Adipocyte (in vitro differentiated cells): ENCODE results near the gene DQX1.

Experiments used
- DNase-seq: peaks from one replicate; pipeline ENCODE4 v3.0.0-alpha.2; 2015; ENCODE audit warnings: low read depth
- H3K27me3 ChIP-seq: replicated peaks from 2 replicates; pipeline ENCODE4 v1.7.0; 2013; ENCODE audit warnings: mild to moderate bottlenecking, low read length, moderate library complexity; ENCODE audit not compliant: control insufficient read depth, insufficient read depth
- H3K36me3 ChIP-seq: 2 replicates; pipeline ENCODE4 v1.7.0; 2013; ENCODE audit warnings: low read length, mild to moderate bottlenecking, moderate library complexity; ENCODE audit not compliant: control insufficient read depth, insufficient read depth, severe bottlenecking
- H3K4me1 ChIP-seq: 2 replicates; pipeline ENCODE4 v1.7.0; 2013; ENCODE audit warnings: mild to moderate bottlenecking, low read length, moderate library complexity; ENCODE audit not compliant: control insufficient read depth, insufficient read depth
- H3K4me3 ChIP-seq: 2 replicates; pipeline ENCODE4 v1.7.0; 2013; ENCODE audit warnings: mild to moderate bottlenecking, low read length, moderate library complexity
- H3K9ac ChIP-seq: 2 replicates; pipeline ENCODE4 v1.7.0; 2013; ENCODE audit warnings: mild to moderate bottlenecking, low read length, moderate library complexity
- H3K9me3 ChIP-seq: 2 replicates; pipeline ENCODE4 v1.7.0; 2013; ENCODE audit warnings: mild to moderate bottlenecking, low read length, moderate library complexity; ENCODE audit not compliant: control insufficient read depth

DQX1 gene

DNA sequence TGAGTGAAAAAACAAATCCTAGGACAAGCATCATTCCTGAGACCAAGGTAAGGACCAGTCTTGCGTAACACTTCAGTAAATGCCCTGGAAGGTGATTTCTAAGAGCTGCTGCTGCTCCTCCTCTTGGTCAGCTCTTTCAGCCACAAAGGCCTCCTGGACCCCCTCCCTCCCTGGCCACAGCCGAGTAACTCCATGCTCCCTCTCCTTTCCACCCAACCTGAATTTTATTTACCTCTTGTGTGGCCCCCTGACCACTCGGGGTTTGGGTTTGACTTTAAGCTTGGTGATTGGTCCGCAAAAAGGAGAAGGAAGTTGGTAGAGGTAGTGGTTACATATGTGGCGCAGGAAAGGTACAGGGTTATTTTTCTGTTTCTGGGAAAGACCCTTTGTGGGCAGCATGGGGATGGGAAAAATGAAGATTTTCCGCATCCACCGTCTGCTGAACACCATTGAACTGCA is 12.9 kb upstream of the DQX1 start:
- no peak overlapping the region for H3K9ac ChIP-seq
- no peaks in the 10 kb centered on the region for H3K27me3 ChIP-seq
- no peaks in the 10 kb centered on the region for H3K36me3 ChIP-seq
- H3K9me3 ChIP-seq, result no peaks in the 10 kb centered on the region
- peaks cover 6% of the 10 kb centered on the region for H3K4me1 ChIP-seq
- no peak for DNase-seq
- no peak overlapping the region for H3K4me3 ChIP-seq

DNA sequence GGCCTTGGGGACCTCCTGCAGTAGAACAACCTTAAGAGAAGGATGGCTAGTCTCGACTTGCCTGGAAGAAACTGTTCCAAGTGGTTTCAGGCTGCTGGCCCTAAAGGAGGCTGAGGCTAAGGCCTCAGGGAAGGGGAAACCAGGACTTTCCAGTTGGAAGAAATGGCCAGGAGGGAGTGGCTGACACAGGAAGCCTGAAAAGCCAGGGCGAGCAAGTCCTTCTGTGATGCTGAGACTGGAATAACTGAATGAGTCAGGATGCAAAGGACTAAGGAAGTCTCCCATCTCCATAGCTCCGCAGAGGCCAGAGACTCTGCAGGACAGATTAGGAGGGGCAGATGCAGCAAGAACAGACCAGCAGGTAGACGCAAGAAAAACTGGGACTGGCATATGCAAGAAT is 11.1 kb upstream of the DQX1 start:
- no peak for DNase-seq
- peaks cover 6% of the 10 kb centered on the region for H3K4me1 ChIP-seq
- no peaks in the 10 kb centered on the region for H3K27me3 ChIP-seq
- no peaks in the 10 kb centered on the region for H3K9me3 ChIP-seq
- no peak overlapping the region for H3K9ac ChIP-seq
- no peak overlapping the region for H3K4me3 ChIP-seq
- peaks cover 14% of the 10 kb centered on the region for H3K36me3 ChIP-seq

DNA sequence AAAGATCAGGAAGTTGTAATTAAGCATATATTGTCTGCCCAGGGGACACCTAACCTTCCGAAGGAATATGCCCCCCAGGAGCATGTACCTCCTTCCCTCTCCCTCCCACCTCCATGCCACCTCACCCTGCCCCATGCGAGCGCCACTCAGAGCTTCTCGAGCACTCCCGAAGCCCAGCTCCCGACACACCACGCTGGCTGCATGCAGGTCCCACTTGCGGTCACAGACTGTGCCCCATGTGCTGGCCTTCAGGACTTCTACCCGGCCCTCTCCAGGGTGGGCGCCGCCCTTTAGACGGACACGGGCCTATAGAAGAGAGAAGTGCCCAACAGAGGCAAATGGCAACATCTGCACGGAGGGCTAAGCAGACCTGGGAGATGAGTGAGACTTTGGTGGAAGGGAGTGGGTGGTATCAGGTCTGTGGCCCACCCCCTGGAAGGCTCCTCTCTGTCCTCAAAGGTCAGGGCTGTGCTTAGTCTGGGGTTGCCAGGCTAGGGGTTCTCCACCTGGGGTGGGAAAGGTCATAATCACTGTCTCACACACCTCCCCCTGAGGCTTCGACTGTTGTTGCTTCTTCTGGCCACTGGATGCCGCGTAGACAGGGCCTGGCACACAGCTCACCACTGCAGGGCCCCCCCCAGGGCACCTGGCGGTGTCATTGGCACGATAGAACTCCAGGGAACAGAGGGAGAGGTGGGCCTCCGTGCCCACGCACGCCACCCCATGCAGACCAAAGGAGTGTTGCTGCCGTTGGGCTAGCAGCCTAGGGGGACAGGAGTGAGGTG is 10.3 kb upstream of the DQX1 start:
- DNase-seq, result no peak
- H3K4me3 ChIP-seq, result no peak overlapping the region
- H3K4me1 ChIP-seq, result peaks cover 11% of the 10 kb centered on the region
- H3K9me3 ChIP-seq, result no peaks in the 10 kb centered on the region
- H3K9ac ChIP-seq, result no peak overlapping the region
- H3K27me3 ChIP-seq, result no peaks in the 10 kb centered on the region
- peaks cover 14% of the 10 kb centered on the region for H3K36me3 ChIP-seq

DNA sequence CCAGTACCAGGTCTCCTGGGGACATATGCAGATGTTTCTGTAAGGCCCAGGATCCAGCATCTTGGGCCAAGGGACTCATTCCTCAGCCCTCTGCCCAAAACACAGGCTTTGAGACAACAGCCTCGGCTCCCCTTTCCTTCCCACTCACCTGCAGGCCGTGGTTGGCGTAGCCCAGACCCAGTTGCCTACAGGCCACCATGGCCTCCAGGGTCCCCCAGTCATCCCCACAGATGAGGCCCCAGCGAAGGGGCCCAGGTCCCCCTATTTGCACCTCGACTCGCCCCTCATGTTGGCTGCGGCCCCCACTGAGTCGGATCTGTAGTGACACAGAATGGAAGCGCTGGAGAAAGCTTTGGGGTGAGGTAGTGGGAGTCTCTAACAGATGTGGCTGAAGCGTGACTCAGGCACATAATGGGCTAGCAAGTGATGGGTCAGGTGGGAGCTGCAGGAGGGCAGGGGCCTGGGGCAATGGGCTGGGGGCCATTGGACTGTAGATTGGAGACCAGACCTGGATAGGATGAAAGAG is 9.5 kb upstream of the DQX1 start:
- Histone ChIP-seq H3K9ac (no peak overlapping the region), H3K27me3 (no peaks in the 10 kb centered on the region), H3K4me1 (peaks cover 20% of the 10 kb centered on the region), H3K36me3 (peaks cover 14% of the 10 kb centered on the region), H3K4me3 (no peak overlapping the region), H3K9me3 (no peaks in the 10 kb centered on the region)
- DNase-seq, result no peak

DNA sequence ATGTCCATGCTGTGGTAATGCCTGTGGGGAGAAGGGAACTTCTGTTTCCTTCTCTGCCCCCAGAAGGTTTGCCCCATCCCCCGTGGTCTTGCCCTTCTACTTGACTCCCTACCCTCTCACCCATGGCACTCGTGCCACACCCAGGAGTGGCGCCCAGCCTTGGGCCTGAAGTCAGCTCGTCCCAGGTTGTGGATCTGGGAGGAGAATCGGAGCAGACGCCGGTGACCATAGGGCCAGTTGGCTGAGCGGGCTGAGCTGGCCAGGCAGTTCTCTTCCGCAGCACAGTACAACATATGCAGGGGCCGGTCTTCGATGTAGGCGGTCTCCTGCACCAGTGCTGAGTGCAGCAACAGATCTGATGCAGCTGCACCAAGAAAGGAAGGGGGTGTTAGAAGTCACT is 8.4 kb upstream of the DQX1 start:
- H3K9ac ChIP-seq, result no peak overlapping the region
- H3K4me3 ChIP-seq, result no peak overlapping the region
- H3K36me3 ChIP-seq, result peaks cover 14% of the 10 kb centered on the region
- no peak for DNase-seq
- H3K27me3 ChIP-seq, result no peaks in the 10 kb centered on the region
- H3K9me3 ChIP-seq, result no peaks in the 10 kb centered on the region
- peaks cover 14% of the 10 kb centered on the region for H3K4me1 ChIP-seq

DNA sequence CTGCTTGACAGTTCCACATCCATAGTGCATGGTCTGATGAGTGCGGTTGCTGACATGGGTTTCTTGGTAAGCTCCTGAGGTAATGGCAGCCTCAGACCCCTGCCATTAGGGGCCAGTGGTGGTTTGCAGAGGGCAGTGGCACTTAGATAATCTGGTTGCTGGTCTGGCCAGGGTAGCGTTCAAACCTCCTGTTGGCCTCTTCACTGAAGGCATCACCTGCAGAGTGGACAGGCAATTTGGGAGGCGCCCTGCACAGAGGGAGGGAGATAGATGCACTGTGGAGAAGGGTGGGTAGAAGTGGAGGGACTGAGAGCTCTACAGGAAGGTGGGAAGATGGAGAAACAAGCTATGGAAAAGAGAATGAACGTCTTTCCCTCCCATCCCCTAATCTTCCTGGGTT is 7.4 kb upstream of the DQX1 start:
- Histone ChIP-seq H3K4me3 (no peak overlapping the region), H3K4me1 (peaks cover 19% of the 10 kb centered on the region), H3K27me3 (no peaks in the 10 kb centered on the region), H3K9me3 (no peaks in the 10 kb centered on the region), H3K36me3 (peaks cover 14% of the 10 kb centered on the region), H3K9ac (no peak overlapping the region)
- no peak for DNase-seq

DNA sequence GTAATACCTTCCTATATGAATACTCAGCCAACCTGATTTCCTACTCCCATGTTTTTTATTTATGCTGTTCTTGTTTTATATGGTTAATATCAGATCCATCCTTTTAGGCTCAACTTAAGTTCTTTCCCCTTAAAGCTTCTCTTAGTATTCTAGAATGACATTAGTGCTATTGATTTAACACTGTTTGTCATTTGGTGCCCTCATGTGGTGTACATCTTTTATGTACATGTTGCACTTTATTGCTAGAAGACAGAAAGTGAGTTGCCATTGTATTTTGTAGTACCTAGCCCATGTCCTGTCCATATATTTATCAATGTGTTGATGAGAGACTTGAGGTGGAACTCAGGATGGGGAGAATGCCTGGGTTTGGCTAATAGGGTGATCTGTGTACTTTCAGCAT is 6.2 kb upstream of the DQX1 start:
- Histone ChIP-seq H3K27me3 (no peaks in the 10 kb centered on the region), H3K36me3 (peaks cover 21% of the 10 kb centered on the region), H3K9ac (peak overlapping the region; percentile 99), H3K9me3 (no peaks in the 10 kb centered on the region), H3K4me1 (peaks cover 27% of the 10 kb centered on the region), H3K4me3 (no peak overlapping the region)
- peak; percentile 62 for DNase-seq

DNA sequence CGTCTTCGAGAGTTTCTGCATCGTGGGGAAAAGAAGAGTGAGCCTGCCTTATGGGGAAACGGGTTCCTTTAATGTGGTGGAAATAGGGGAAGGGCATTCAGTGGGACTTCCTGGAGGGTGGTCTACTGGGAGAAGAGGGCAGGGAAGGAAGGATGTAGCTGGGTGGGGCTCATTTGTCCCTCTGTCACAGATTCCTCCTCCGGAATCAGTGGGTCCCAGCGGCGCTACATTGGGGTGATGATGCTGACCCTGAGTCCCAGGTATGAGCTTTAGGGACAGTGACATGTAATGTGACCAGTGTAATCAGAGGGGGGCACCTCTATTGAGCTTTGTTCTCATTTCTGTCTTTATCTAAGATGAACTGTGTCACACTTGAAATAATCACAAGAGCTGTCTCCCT is 5.6 kb upstream of the DQX1 start:
- H3K4me3 ChIP-seq, result no peak overlapping the region
- no peak for DNase-seq
- peaks cover 27% of the 10 kb centered on the region for H3K36me3 ChIP-seq

DNA sequence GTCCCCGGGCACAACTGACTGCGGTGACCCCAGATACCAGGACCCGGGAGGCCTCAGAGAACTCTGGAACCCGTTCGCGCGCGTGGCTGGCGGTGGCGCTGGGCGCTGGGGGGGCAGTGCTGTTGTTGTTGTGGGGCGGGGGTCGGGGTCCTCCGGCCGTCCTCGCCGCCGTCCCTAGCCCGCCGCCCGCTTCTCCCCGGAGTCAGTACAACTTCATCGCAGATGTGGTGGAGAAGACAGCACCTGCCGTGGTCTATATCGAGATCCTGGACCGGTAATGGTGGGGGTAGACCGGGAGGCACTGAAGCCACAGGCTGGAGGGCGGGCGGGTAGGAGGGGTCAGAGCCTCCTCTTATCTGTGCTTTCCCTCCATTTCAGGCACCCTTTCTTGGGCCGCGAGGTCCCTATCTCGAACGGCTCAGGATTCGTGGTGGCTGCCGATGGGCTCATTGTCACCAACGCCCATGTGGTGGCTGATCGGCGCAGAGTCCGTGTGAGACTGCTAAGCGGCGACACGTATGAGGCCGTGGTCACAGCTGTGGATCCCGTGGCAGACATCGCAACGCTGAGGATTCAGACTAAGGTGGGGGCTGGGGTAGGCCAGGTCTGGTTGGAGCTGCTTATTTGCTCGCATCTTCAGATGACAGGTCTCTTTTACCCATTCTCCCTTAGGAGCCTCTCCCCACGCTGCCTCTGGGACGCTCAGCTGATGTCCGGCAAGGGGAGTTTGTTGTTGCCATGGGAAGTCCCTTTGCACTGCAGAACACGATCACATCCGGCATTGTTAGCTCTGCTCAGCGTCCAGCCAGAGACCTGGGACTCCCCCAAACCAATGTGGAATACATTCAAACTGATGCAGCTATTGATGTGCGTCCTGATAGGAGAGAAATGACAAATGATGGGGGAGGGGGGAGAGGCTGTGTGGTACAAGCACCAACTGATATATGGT is 4.5 kb upstream of the DQX1 start:
- peak overlapping the region; percentile 98 for H3K4me3 ChIP-seq
- H3K27me3 ChIP-seq, result no peaks in the 10 kb centered on the region
- peaks cover 37% of the 10 kb centered on the region for H3K36me3 ChIP-seq
- DNase-seq, result peak; percentile 63
- peak overlapping the region; percentile 99 for H3K9ac ChIP-seq
- H3K4me1 ChIP-seq, result peaks cover 27% of the 10 kb centered on the region
- no peaks in the 10 kb centered on the region for H3K9me3 ChIP-seq

More for the DNA sequence above, 5.6 kb upstream of the DQX1 start:
- no peaks in the 10 kb centered on the region for H3K9me3 ChIP-seq
- H3K4me1 ChIP-seq, result peaks cover 27% of the 10 kb centered on the region
- no peaks in the 10 kb centered on the region for H3K27me3 ChIP-seq
- peak overlapping the region; percentile 99 for H3K9ac ChIP-seq

DNA sequence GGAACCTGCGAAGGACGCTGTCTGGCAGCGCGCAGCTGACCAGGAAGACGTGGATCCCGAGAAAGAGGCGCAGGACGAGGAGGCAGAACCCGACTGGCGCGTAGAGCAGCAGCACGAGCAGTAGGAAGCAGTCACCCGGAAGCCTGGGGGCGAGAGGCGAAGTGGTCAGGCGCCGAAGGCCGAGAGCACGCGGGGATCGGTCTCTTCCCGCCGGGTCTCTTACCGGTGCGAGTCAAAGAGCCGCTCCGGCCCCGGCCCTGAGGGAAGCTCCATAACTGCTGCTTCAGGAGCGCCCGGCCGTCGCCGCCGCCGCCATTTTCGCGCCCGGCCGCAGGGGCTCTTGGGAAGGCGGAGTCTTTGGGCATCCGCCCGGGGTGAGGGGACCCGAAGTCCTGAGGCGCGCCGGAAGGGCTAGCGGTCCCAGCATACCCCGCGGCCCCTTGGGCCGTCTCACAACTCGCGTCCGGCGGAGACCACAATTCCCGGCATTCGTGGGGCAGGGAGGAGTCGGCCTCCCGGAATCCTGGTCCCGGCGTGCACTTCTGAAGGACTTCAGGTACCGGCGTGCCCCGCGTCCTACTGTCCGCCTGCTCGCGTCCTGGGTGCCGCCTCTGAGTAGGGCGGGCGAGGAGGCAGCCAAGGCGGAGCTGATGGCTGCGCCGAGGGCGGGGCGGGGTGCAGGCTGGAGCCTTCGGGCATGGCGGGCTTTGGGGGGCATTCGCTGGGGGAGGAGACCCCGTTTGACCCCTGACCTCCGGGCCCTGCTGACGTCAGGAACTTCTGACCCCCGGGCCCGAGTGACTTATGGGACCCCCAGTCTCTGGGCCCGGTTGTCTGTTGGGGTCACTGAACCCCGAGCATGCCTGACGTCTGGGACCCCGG is 3.6 kb upstream of the DQX1 start, which contains the start of the genes AUP1 and HTRA2:
Gene AUP1 (minus strand): TSS at position 350 of the 882 bp plus-strand sequence. CDS start 77 bp downstream, at position 273.
Gene HTRA2 (plus strand): TSS at position 577 of the 882 bp plus-strand sequence. CDS start 74 bp downstream, at position 651.
- no peaks in the 10 kb centered on the region for H3K9me3 ChIP-seq
- H3K4me3 ChIP-seq, result peak within 1 kb of the TSS; percentile 98
- peak within 1 kb of the TSS; percentile 99 for H3K9ac ChIP-seq
- DNase-seq, result peak; percentile 100
- peaks cover 27% of the 10 kb centered on the region for H3K4me1 ChIP-seq
- peaks cover 37% of the 10 kb centered on the region for H3K36me3 ChIP-seq
- no peaks in the 10 kb centered on the region for H3K27me3 ChIP-seq
